GM12892 (cell line): Measurements from ENCODE around the gene PTPRZ1.

Experiments used
- POLR2A ChIP-seq: IDR thresholded peaks from 2 replicates; pipeline ENCODE4 v1.6.1; 2011; ENCODE audit warnings: low read depth, low read length, control low read depth
- POLR2AphosphoS5 ChIP-seq: IDR thresholded peaks from 2 replicates; pipeline ENCODE4 v1.6.1; 2011; ENCODE audit warnings: low read depth, low read length, control low read depth
- TAF1 ChIP-seq: IDR thresholded peaks from 2 replicates; pipeline ENCODE4 v1.6.1; 2011; ENCODE audit warnings: low read depth, mild to moderate bottlenecking, control low read depth, low read length, borderline replicate concordance

DNA sequence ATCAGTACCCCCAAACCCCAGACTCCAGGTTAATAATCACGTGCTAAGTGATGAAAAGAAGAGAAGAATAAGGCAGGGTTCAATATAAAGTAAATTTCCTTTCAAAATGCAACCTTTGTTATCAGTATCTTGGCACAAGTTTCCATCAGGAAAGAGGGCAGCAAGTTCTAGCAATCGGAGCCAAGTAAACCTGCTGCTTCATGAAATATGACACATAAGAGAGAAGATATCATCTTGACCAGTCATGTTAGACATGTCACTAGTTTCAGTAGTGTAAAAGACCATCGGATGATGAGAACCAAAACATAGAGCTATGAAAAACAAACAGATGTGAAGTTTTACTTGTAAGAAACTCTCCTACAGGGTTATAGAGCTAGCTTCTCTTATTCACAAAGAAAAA lies 227.1 kb downstream of the PTPRZ1 start:
- no peak for TF ChIP-seq POLR2AphosphoS5
- no peak for TF ChIP-seq POLR2A
- no peak for TF ChIP-seq TAF1
